ENCODE results near the gene CRBN. TPM values are rescaled to one million over a fixed set of nuclear protein-coding genes. Genes with fewer than 3 reads are reported as not detected.

Gene CRBN
- total RNA-seq, 4 donors from 2014 or later, result 46.2 to 87.2 (median 56.5) TPM

DNA sequence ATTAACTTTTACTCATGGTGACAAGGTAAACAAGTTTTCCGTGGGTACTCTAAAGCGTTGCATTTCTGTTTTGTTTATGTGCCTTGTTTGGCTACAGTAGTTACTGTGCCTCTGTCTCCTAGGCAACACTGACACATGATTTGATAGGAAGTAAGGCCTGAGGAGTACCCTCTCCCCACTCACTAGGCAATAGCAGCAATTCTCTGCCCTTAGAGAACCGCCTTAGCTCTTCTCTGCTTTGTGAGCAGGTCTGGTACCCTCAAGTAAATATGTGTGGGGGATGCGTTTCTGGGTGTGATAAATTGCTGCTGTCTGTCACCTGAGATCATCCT lies 69.2 kb downstream of the CRBN start, which contains the start of gene IL5RA:
TSS of gene IL5RA (minus strand) at position 76 of the 332 bp plus-strand sequence. CDS start 5,390 bp downstream, outside the sequence.
- WGBS, 2 donors, result 32 to 41% methylated on average over 4 of the region's 4 CpGs
- H3K4me3 ChIP-seq (ENCODE audit: low read depth, poor library complexity, severe bottlenecking), result no peak within 1 kb of the TSS
- TF ChIP-seq, protein P1, sequence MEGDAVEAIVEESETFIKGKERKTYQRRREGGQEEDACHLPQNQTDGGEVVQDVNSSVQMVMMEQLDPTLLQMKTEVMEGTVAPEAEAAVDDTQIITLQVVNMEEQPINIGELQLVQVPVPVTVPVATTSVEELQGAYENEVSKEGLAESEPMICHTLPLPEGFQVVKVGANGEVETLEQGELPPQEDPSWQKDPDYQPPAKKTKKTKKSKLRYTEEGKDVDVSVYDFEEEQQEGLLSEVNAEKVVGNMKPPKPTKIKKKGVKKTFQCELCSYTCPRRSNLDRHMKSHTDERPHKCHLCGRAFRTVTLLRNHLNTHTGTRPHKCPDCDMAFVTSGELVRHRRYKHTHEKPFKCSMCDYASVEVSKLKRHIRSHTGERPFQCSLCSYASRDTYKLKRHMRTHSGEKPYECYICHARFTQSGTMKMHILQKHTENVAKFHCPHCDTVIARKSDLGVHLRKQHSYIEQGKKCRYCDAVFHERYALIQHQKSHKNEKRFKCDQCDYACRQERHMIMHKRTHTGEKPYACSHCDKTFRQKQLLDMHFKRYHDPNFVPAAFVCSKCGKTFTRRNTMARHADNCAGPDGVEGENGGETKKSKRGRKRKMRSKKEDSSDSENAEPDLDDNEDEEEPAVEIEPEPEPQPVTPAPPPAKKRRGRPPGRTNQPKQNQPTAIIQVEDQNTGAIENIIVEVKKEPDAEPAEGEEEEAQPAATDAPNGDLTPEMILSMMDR (IDR thresholded peaks at IDR 0.05), result no peak
- no peak for TF ChIP-seq POLR2A (IDR thresholded peaks at IDR 0.05)
- DNase-seq (ENCODE audit: low spot score in 2 of 2), result no peak
- intact Hi-C loops (cut with DNase I; ENCODE audit: low total_unique reads), result no loop called here

DNA sequence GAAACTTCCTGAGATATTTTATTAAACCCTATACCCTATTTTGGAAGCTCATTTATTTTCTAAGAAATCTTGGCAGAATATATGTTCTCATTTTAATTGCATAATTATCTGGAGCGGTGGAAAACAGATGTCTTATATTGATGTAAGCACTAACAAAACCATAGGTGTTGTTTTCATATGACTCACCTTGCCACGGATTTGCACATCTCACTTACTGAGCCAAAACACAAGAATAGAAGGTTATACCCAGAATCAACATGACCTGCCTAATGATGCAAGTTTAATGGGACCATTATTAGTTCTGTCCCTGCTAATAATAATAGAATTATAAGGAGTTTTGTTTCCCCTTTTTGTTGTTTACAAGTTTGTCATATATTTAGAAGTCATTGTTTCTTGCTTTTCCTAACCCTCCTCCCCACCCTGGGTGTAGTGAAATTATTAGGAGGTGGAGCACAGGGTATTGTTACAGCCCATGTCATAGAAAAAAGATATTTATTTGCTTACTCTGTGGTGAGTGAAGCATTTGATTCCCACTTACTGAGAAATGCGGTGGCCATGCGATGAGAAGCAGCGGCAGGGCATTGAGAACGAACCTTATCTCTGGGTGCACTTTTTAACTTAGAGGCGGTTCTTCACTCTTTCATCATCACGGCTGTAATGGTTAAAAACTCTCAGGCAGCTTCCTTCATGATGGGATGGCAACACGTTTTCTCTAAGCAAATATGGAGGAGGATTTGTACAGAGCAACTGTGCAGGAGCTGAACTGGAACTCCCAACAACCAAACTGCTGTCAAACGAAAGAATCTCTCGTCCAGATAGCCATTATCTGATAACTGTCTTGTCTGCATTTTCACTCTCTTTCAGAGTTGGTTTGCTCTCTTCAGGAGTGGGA lies 69.8 kb downstream of the CRBN start:
- DNase-seq (ENCODE audit: low spot score in 2 of 2), result no peak
- intact Hi-C loops (cut with DNase I; ENCODE audit: low total_unique reads), result no loop called here
- no peak overlapping the region for H3K4me3 ChIP-seq (ENCODE audit: low read depth, poor library complexity, severe bottlenecking)
- no peak for TF ChIP-seq POLR2A (IDR thresholded peaks at IDR 0.05)
- TF ChIP-seq, protein P1 (IDR thresholded peaks at IDR 0.05), result no peak
- 57 to 63% methylated on average over 11 of the region's 11 CpGs for WGBS, 2 donors

GRCh38 chr3:3107858-3108257 lies 71.6 kb downstream of the CRBN start:
- 82% methylated on average over 3 of the region's 3 CpGs for WGBS, 2 donors
- intact Hi-C loops (cut with DNase I; ENCODE audit: low total_unique reads), result no loop called here

DNA sequence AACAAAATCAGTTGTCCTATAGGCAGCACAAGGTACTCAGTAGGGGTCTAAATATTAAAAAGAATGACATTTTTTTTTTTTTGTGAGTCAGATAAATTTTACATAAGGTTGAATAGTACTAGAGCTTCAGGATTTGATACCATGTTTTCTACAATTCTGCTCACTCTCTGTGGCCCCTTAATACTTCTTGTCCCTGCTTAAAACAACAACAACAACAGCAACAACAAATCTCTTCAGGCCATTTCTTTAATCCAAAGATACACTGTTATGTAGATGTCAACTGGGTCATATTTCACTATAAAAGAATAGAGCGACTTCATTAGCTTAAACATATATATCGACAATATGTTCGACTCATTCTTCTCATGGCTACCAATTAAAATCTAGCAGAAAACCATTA lies 72.3 kb downstream of the CRBN start:
- TF ChIP-seq, protein P1 (IDR thresholded peaks at IDR 0.05), result no peak
- TF ChIP-seq POLR2A (IDR thresholded peaks at IDR 0.05), result no peak
- no peak for DNase-seq (ENCODE audit: low spot score in 2 of 2)
- 94 to 97% methylated on average over 3 of the region's 3 CpGs for WGBS, 2 donors
- intact Hi-C loops (cut with DNase I; ENCODE audit: low total_unique reads), result no loop called here
- H3K4me3 ChIP-seq (ENCODE audit: low read depth, poor library complexity, severe bottlenecking), result no peak overlapping the region

More at GRCh38 chr3:3107858-3108257, 71.6 kb downstream of the CRBN start:
- TF ChIP-seq, protein P1 (IDR thresholded peaks at IDR 0.05), result no peak
- no peak for TF ChIP-seq POLR2A (IDR thresholded peaks at IDR 0.05)
- no peak for DNase-seq (ENCODE audit: low spot score in 2 of 2)
- H3K4me3 ChIP-seq (ENCODE audit: low read depth, poor library complexity, severe bottlenecking), result no peak overlapping the region

GRCh38 chr3:3105815-3106214 lies 73.7 kb downstream of the CRBN start:
- WGBS, 2 donors, result 49 to 53% methylated on average over 4 of the region's 4 CpGs
- H3K4me3 ChIP-seq (ENCODE audit: low read depth, poor library complexity, severe bottlenecking), result no peak overlapping the region
- intact Hi-C loops (cut with DNase I; ENCODE audit: low total_unique reads), result no loop called here
- TF ChIP-seq POLR2A (IDR thresholded peaks at IDR 0.05), result no peak
- TF ChIP-seq, protein P1 (IDR thresholded peaks at IDR 0.05), result no peak
- no peak for DNase-seq (ENCODE audit: low spot score in 2 of 2)
